Fibroblast of skin of left biceps (primary cell): Measurements from ENCODE around the gene PIK3AP1.
"Not testable (repeated sequence)": the region's sequence is repeated elsewhere in the genome, so short reads cannot be mapped to it uniquely, and the experiment has no call there.

Experiments used
- DNase-seq, 2 experiments: peaks; one replicate each; pipeline ENCODE4 v3.0.0-alpha.2; 2013; ENCODE audit warnings: low read depth in 2 of 2

Gene PIK3AP1

GRCh38 chr10:96696845-96697425 is 23.4 kb downstream of the PIK3AP1 start:
- no peak for DNase-seq

GRCh38 chr10:96695975-96696634 is 24.2 kb downstream of the PIK3AP1 start:
- no peak for DNase-seq

GRCh38 chr10:96695366-96695765 is 24.9 kb downstream of the PIK3AP1 start:
- DNase-seq: no peak

GRCh38 chr10:96693431-96693830 is 26.9 kb downstream of the PIK3AP1 start:
- DNase-seq: no peak

- DNase-seq: no peak
These were observed 27.9 kb downstream of the PIK3AP1 start for GRCh38 chr10:96692427-96692826.

- no peak for DNase-seq
These were observed 28.6 kb downstream of the PIK3AP1 start for GRCh38 chr10:96691761-96692160.

- no peak for DNase-seq
These were observed 29.3 kb downstream of the PIK3AP1 start for GRCh38 chr10:96690755-96691730.

- no peak for DNase-seq
These were observed 31.5 kb downstream of the PIK3AP1 start for GRCh38 chr10:96688789-96689188.

- no peak for DNase-seq
These were observed 32.8 kb downstream of the PIK3AP1 start for GRCh38 chr10:96687317-96688012.

- no peak for DNase-seq
These were observed 33.8 kb downstream of the PIK3AP1 start for GRCh38 chr10:96686514-96686913.

GRCh38 chr10:96685306-96685705 is 35.0 kb downstream of the PIK3AP1 start:
- DNase-seq: no peak

GRCh38 chr10:96684826-96685225 is 35.5 kb downstream of the PIK3AP1 start:
- no peak for DNase-seq

GRCh38 chr10:96683710-96684109 is 36.6 kb downstream of the PIK3AP1 start:
- no peak for DNase-seq

- DNase-seq: peak; percentile 28 to 43
These were observed 37.2 kb downstream of the PIK3AP1 start for GRCh38 chr10:96683065-96683464.

- no peak for DNase-seq
These were observed 38.8 kb downstream of the PIK3AP1 start for GRCh38 chr10:96681524-96681923.

GRCh38 chr10:96680463-96680862 is 39.9 kb downstream of the PIK3AP1 start:
- DNase-seq: not testable (repeated sequence)

GRCh38 chr10:96678725-96679124 is 41.6 kb downstream of the PIK3AP1 start:
- DNase-seq: no peak

GRCh38 chr10:96676272-96677112 is 43.8 kb downstream of the PIK3AP1 start:
- no peak for DNase-seq

GRCh38 chr10:96675846-96676245 is 44.5 kb downstream of the PIK3AP1 start:
- DNase-seq: no peak

- no peak for DNase-seq
These were observed 46.8 kb downstream of the PIK3AP1 start for GRCh38 chr10:96673318-96674099.
